Measurements from ENCODE around the gene DDX49.

GRCh38 chr19:18912933-18913332 is 6.6 kb upstream of the DDX49 start:
- no peak for TF ChIP-seq KLF13 (tag; IDR thresholded peaks at IDR 0.05; ENCODE audit: borderline replicate concordance, low read depth)
- TF ChIP-seq, protein P1, sequence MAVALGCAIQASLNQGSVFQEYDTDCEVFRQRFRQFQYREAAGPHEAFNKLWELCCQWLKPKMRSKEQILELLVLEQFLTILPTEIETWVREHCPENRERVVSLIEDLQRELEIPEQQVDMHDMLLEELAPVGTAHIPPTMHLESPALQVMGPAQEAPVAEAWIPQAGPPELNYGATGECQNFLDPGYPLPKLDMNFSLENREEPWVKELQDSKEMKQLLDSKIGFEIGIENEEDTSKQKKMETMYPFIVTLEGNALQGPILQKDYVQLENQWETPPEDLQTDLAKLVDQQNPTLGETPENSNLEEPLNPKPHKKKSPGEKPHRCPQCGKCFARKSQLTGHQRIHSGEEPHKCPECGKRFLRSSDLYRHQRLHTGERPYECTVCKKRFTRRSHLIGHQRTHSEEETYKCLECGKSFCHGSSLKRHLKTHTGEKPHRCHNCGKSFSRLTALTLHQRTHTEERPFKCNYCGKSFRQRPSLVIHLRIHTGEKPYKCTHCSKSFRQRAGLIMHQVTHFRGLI (CRISPR knock-in tag; IDR thresholded peaks at IDR 0.05), result no peak
- no peak for TF ChIP-seq MEF2A (IDR thresholded peaks at IDR 0.05; ENCODE audit: control insufficient read depth, low read depth, low read length)
- no peak for TF ChIP-seq REST (IDR thresholded peaks at IDR 0.05; ENCODE audit: borderline replicate concordance)
- no peak for TF ChIP-seq REST (CRISPR knock-in tag; IDR thresholded peaks at IDR 0.05; ENCODE audit: low read depth)
- TF ChIP-seq SRF (CRISPR knock-in tag; IDR thresholded peaks at IDR 0.05), result no peak
- no peak for TF ChIP-seq YY1 (IDR thresholded peaks at IDR 0.05; ENCODE audit: borderline replicate concordance in 1 of 3, control insufficient read depth in 1 of 3, extremely low read depth in 1 of 3, insufficient read depth in 3 of 3, insufficient read length in 1 of 3, insufficient replicate concordance in 2 of 3, low read depth in 1 of 3, low read length in 2 of 3)
- no peak for TF ChIP-seq PATZ1 (CRISPR knock-in tag; IDR thresholded peaks at IDR 0.05; ENCODE audit: borderline replicate concordance)
- TF ChIP-seq, protein P2, sequence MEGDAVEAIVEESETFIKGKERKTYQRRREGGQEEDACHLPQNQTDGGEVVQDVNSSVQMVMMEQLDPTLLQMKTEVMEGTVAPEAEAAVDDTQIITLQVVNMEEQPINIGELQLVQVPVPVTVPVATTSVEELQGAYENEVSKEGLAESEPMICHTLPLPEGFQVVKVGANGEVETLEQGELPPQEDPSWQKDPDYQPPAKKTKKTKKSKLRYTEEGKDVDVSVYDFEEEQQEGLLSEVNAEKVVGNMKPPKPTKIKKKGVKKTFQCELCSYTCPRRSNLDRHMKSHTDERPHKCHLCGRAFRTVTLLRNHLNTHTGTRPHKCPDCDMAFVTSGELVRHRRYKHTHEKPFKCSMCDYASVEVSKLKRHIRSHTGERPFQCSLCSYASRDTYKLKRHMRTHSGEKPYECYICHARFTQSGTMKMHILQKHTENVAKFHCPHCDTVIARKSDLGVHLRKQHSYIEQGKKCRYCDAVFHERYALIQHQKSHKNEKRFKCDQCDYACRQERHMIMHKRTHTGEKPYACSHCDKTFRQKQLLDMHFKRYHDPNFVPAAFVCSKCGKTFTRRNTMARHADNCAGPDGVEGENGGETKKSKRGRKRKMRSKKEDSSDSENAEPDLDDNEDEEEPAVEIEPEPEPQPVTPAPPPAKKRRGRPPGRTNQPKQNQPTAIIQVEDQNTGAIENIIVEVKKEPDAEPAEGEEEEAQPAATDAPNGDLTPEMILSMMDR (IDR thresholded peaks at IDR 0.05 in 2 of 3, conservative IDR thresholded peaks at IDR 0.05 in 1 of 3; ENCODE audit: insufficient read depth in 2 of 3, low read depth in 1 of 3, low read length in 3 of 3), result no peak
- no peak for TF ChIP-seq SIX5 (IDR thresholded peaks at IDR 0.05; ENCODE audit: borderline replicate concordance in 1 of 2, insufficient read depth in 1 of 2, low read depth in 1 of 2, low read length in 2 of 2)
- TF ChIP-seq HMBOX1 (IDR thresholded peaks at IDR 0.05), result no peak

Measured in K562 (cell line).